GM08714 (cell line): Measurements from ENCODE around the gene SEMA5B.

Experiments used
- H3K4me3 ChIP-seq: fragments of 200-500 bp; sonication (Bioruptor generic); 2 replicates; pipeline ENCODE4 v1.5.1; 2014; ENCODE audit warnings: mild to moderate bottlenecking, low read length, inconsistent platforms
- ZNF274 ChIP-seq: IDR thresholded peaks from 2 replicates; pipeline ENCODE4 v1.6.1; 2012; ENCODE audit warnings: mild to moderate bottlenecking, low read depth, low read length

The SEMA5B gene

DNA sequence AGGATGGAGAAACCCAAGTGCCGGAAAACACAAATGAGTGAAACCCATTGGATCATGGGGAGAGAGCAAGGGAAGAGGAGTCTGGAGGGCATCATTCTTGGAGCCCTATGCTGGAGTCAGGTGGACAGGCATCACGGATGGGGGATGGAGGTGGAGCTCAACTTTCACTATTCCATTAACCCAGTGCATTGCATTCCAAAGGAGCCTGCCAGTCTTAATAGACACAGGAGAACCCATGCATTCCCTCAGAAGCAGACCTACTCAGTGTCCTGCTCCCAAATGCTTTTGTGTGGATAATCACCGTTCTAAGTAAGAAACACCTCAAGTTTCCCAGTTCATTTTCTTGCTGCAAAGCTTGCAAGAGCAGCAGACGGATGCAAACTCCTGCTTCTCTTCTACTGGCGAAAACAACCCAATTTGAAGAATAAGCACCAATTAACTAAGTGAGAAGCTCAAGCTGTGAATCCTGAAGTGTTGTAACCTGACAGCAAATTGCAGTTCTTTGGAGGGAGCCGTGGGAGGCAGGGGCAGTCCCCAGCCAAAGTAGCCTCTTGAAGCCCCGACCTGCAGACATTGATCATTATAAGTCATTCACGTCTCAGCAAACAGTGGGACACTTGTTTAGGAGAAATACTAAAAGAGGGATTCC lies 25.3 kb downstream of the SEMA5B start:
- no peak overlapping the region for H3K4me3 ChIP-seq
- TF ChIP-seq ZNF274, result no peak

GRCh38 chr3:122998856-122999255 lies 28.7 kb downstream of the SEMA5B start:
- H3K4me3 ChIP-seq, result no peak overlapping the region
- no peak for TF ChIP-seq ZNF274

GRCh38 chr3:122998206-122998605 lies 29.4 kb downstream of the SEMA5B start:
- no peak for TF ChIP-seq ZNF274
- no peak overlapping the region for H3K4me3 ChIP-seq

- TF ChIP-seq ZNF274, result no peak
- no peak overlapping the region for H3K4me3 ChIP-seq
Measured at GRCh38 chr3:122996038-122996580, 31.5 kb downstream of the SEMA5B start.

GRCh38 chr3:122994954-122995353 lies 32.6 kb downstream of the SEMA5B start:
- H3K4me3 ChIP-seq, result no peak overlapping the region
- TF ChIP-seq ZNF274, result no peak

DNA sequence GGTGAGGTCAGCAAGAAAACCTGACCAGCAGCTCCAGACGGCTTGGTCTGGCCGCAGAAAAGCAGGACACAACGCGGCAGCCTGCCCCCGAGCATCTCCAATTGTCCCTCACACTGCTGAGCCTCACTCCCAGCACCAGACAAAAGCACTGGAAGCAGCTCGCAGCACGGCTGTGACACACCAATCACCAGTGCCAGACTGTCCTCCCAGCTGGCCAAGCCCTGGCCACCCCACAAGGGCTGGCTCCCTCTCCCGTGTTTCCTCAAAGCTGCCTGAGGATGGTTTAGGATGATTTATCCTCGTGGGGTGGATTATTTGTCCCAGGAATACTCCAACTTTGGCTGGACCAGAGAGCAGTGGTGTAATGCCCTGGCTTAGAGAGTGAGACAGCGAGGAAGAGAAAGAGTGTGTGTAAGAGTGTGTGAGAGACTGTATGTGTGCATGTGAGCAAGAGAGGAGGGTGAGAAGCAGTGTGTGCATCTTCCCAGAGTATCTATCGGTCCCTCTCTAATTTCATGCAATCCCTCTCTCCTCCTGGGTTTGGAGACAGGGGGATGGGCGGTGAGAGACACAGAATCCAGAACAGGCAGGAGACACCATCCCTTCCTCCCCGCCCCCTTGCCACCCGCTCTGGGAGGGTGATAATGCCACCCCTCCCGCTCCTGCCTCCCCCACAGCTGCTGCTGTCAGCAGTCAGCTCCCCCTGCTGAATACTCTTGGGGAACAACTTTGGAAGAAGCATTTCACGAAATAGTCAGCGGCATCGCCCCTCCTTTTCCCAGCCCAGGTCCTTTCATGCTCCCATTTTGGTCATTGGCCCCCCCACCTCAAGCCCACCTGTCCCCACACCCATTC lies 34.2 kb downstream of the SEMA5B start:
- TF ChIP-seq ZNF274, result no peak
- H3K4me3 ChIP-seq, result no peak overlapping the region

DNA sequence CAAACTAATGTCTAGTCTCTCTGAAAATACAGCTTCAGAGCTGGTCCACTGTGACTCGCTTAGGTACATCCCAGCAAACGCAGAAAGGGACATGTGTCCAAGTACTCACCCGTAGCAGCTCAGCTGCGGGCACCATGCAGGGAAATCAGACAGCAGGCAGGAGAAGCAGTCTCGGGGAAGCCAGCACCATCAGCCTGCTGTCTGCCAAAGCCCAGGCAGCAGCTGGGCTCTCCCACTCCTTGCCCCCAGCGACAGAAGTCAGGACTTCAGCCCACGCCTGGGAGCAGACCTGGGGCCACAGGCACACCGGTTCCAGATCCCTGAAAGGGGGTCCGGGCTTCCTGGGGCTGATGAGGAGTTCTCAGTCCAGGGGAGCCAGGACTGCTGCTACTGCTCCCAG lies 34.9 kb downstream of the SEMA5B start:
- H3K4me3 ChIP-seq, result no peak overlapping the region
- no peak for TF ChIP-seq ZNF274

GRCh38 chr3:122992133-122992532 lies 35.4 kb downstream of the SEMA5B start:
- H3K4me3 ChIP-seq, result no peak overlapping the region
- TF ChIP-seq ZNF274, result no peak

GRCh38 chr3:122991236-122991985 lies 36.2 kb downstream of the SEMA5B start:
- no peak overlapping the region for H3K4me3 ChIP-seq
- no peak for TF ChIP-seq ZNF274

DNA sequence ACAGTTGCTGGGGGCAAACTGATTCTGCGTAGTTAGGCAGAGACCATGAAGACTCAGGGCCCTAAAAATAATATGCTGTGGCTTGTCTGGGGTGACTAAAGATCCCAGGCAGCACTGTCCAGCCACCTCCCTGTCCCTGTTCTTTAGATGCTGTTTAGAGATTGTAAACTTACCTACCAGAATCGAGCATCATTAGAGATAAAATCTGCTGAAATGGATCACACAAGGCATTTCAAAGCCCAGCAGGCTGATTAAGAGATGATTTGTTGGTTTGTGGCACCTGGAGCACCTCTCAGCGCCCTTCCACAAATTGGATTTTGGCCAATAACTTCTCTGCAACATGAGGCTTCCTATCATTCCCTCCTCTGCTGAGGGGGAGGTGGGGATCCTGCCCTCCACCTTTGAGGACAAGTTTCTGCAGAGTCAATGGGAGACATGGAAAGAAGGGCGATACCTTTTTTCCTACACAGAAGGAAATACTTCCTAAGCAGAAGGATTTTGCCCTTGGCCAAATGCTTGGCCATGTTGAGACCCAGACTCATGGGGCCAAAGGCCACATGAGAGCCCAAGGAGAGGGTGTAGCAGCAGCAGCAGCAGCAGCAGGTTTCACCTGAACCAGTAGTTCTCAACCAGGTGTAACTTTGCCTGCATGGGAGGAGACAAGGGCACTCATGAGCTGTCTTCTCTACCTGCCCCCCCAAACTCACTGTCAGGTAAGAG lies 37.5 kb downstream of the SEMA5B start:
- no peak for TF ChIP-seq ZNF274
- no peak overlapping the region for H3K4me3 ChIP-seq

- H3K4me3 ChIP-seq, result no peak overlapping the region
- no peak for TF ChIP-seq ZNF274
Measured at GRCh38 chr3:122988508-122988907, 39.1 kb downstream of the SEMA5B start.

DNA sequence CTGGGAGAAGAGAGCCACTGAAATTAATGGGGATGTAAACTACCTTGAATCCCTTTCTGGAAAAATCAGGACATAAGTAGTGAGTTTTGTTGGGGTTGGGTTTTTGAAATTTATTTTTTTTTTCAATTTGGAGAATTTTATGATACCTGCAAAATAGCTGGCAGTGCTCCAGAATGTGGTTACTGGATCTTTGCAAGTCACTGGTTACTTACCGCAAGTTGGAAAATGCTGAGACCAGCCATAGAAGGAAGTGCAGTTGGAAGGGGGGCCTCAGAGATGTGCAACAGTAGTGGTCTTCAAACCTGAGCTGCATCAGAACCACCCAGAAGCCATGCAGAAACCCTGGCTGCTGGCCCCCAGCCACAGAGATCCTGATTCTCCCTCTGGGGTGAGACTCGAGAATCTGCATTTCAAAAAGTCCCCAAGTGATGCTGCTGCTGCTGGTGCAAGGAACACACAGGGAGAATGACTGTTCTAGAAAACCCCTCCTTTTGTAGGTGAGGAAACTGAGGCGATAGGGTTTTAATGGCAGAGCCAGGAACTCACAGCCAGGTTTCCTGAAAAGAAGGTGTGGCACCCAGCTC lies 39.7 kb downstream of the SEMA5B start:
- TF ChIP-seq ZNF274, result no peak
- no peak overlapping the region for H3K4me3 ChIP-seq

DNA sequence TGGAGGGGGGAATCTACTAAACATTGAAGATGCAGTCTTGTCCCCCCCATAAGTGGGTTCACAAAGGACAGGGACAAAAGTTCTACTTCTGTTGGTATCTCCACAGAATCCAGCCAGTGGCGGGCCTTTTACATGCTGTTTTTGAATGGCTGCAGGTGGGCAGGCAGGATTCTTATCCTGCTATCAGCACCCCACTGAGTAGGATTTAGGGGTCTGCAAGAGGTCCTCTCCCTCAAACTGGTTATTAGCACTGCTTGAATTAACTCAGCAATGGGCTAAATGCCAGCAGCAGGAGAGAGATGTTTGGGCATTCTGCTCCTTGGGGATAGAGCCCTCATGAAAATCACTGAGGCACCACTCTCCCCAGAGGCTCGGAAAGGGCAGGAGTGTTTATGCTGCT lies 40.3 kb downstream of the SEMA5B start:
- no peak overlapping the region for H3K4me3 ChIP-seq
- TF ChIP-seq ZNF274, result no peak
